HL-60/S4 (cell line): ENCODE results near the gene PNPLA7.
"Not testable (repeated sequence)": the region's sequence is repeated elsewhere in the genome, so short reads cannot be mapped to it uniquely, and the experiment has no call there.

Experiments
- in situ Hi-C: fragments of 300-500 bp; cut with MboI; formaldehyde crosslinking; loops from 2 replicates; pipeline ENCODE4 v1.14.3; 2022; ENCODE audit warnings: low sequenced_read_pairs

The PNPLA7 gene

GRCh38 chr9:137516144-137516917 lies 33.9 kb downstream of the PNPLA7 start:
- in situ Hi-C loops = no loop called here

GRCh38 chr9:137515338-137515724 lies 34.9 kb downstream of the PNPLA7 start:
- in situ Hi-C loops = no loop called here

GRCh38 chr9:137514691-137515337 lies 35.4 kb downstream of the PNPLA7 start:
- in situ Hi-C loops = no loop called here

GRCh38 chr9:137513801-137514570 lies 36.2 kb downstream of the PNPLA7 start:
- in situ Hi-C loops = not testable (repeated sequence)

GRCh38 chr9:137513136-137513535 lies 37.1 kb downstream of the PNPLA7 start:
- in situ Hi-C loops = not testable (repeated sequence)

- in situ Hi-C loops = no loop called here
Measured at GRCh38 chr9:137511758-137512463, 38.3 kb downstream of the PNPLA7 start.

- in situ Hi-C loops = not testable (repeated sequence)
Measured at GRCh38 chr9:137511126-137511525, 39.1 kb downstream of the PNPLA7 start.

- in situ Hi-C loops = no loop called here
Measured at GRCh38 chr9:137509198-137509597, 41.0 kb downstream of the PNPLA7 start.

- in situ Hi-C loops = no loop called here
Measured at GRCh38 chr9:137506702-137507171, 43.5 kb downstream of the PNPLA7 start.

- in situ Hi-C loops = no loop called here
Measured at GRCh38 chr9:137506274-137506673, 43.9 kb downstream of the PNPLA7 start.

GRCh38 chr9:137505421-137506140 lies 44.6 kb downstream of the PNPLA7 start:
- in situ Hi-C loops = no loop called here

GRCh38 chr9:137504432-137504777 lies 45.8 kb downstream of the PNPLA7 start:
- in situ Hi-C loops = no loop called here

GRCh38 chr9:137502008-137502911 lies 47.9 kb downstream of the PNPLA7 start:
- in situ Hi-C loops = no loop called here

- in situ Hi-C loops = no loop called here
Measured at GRCh38 chr9:137501457-137501856, 48.7 kb downstream of the PNPLA7 start.

- in situ Hi-C loops = no loop called here
Measured at GRCh38 chr9:137500666-137501397, 49.4 kb downstream of the PNPLA7 start.

GRCh38 chr9:137499858-137500661 lies 50.1 kb downstream of the PNPLA7 start:
- in situ Hi-C loops = no loop called here

- in situ Hi-C loops = no loop called here
Measured at GRCh38 chr9:137499416-137499815, 50.8 kb downstream of the PNPLA7 start.

- in situ Hi-C loops = no loop called here
Measured at GRCh38 chr9:137498720-137499150, 51.5 kb downstream of the PNPLA7 start.
